Astrocyte of the cerebellum (primary cell): ENCODE data around the gene LY6G5B.

Source experiments
- DNase-seq: peaks from one replicate; pipeline ENCODE4 v3.0.0-alpha.2; 2011; ENCODE audit warnings: low read depth
- H3K4me3 ChIP-seq: 2 replicates; pipeline ENCODE4 v1.5.1; 2011; ENCODE audit warnings: mild to moderate bottlenecking, low read depth, low read length, moderate library complexity
- in situ Hi-C: cut with HindIII; loops from 2 replicates; pipeline ENCODE4 v1.10.0; 2017; ENCODE audit warnings: low sequenced_read_pairs
- TF ChIP-seq, protein P1 (sequence below): IDR thresholded peaks from 2 replicates; pipeline ENCODE4 v1.5.1; 2012; ENCODE audit warnings: low read length, low read depth, moderate library complexity, mild to moderate bottlenecking; ENCODE audit errors: missing control alignments

LY6G5B gene

DNA sequence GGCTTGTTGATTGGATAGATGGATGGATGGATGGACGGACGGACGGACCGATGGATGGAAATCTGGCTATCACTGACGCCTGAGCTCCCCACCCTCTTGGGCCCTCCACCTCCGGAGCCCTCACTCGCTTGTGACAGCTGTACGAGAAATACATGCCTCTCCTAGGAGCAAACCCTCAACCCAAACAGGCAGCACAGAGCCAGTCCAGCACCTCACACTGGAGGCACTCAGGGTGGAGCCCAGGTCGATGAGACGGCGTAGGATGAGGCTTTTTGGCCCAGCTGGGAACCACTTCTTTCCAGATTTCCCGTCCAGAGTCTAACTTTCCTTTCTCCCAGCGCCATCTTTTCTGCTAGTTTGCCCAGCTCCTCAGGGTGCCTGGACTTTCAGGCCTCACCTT is 13.8 kb downstream of the LY6G5B start:
- DNase-seq: no peak
- in situ Hi-C loops: no loop called here
- no peak overlapping the region for H3K4me3 ChIP-seq
- TF ChIP-seq, protein P1, sequence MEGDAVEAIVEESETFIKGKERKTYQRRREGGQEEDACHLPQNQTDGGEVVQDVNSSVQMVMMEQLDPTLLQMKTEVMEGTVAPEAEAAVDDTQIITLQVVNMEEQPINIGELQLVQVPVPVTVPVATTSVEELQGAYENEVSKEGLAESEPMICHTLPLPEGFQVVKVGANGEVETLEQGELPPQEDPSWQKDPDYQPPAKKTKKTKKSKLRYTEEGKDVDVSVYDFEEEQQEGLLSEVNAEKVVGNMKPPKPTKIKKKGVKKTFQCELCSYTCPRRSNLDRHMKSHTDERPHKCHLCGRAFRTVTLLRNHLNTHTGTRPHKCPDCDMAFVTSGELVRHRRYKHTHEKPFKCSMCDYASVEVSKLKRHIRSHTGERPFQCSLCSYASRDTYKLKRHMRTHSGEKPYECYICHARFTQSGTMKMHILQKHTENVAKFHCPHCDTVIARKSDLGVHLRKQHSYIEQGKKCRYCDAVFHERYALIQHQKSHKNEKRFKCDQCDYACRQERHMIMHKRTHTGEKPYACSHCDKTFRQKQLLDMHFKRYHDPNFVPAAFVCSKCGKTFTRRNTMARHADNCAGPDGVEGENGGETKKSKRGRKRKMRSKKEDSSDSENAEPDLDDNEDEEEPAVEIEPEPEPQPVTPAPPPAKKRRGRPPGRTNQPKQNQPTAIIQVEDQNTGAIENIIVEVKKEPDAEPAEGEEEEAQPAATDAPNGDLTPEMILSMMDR: no peak

DNA sequence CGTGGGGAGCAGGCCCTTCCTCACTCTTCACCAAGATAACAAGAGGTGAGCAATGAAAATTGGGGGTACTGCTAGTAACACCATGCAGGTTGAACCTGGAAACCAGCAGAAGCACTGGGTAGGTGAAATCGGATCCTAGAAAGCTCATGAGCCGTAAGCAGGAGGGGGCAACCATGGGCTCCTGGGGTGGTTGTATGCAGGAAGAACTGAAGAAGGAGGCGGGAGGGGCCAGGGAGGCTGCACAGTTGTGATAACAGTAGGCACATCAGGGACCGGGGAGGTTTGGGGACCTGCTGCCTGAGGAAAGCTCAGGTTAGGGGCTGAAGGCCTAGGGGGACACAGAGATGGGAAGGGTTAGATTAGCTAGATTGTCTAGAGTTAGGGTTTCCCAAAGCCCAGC is 16.7 kb downstream of the LY6G5B start:
- DNase-seq: no peak
- TF ChIP-seq, protein P1: no peak
- in situ Hi-C loops: no loop called here
- H3K4me3 ChIP-seq: no peak overlapping the region

DNA sequence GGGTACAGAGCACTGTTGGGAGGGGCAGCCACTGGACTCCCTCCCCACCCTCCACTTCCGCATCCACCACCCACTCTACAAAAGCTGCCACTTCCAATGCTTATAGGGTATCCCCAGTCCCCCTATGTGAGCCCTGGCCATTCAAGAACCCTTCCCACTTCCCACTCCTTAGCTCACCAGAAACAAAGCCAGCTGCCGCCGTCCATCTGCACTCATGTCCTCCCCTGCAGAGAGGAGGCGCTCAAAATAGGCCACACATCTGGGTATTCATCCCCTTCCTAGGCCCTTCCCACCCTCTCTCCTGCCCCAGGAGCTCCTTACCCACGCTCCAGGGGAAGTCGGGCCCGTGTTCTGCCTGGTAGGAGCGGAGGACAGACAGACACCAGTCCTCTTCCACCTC is 17.5 kb downstream of the LY6G5B start:
- no peak for DNase-seq
- in situ Hi-C loops: no loop called here
- TF ChIP-seq, protein P1: no peak
- no peak overlapping the region for H3K4me3 ChIP-seq

DNA sequence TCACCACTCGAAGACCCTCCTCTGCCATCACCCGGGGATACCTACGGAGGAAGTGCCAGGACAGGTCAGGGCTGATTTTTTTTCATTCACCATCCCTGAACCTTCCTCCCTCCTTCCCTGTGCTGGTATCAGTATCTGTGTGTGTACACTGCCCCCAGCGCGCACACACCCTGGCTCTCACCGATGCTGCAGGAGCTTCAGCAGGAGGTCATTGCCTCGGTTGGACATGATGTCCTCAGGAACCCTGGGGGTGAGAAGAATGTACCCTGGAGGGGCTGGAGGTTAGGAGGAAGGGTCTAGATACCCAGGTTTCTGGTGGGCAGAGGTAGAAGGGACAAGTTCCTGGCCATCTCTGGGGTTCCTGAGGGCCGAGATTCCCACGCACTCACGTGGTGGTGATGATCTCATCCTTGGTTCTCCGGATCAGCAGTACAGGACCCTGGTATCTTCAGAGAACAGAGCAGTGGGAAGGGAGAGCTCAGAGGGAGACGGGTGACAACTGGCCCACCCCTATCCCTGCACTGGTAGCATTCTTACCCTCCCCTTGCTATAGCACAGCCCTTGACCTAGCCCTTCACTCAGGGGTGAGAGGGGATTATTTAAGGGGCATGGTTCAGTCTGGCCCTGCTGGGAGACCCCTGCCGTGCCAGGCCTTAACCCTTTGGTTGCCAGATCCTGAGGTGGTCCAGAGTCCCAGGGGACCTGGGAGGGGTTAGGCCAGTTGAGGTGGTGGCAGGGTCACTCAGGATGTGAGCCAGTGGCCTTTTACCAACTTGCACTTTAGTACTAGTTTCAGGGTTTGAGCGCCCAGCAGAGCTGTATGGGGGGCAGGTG is 18.3 kb downstream of the LY6G5B start:
- in situ Hi-C loops: no loop called here
- TF ChIP-seq, protein P1: no peak
- no peak for DNase-seq
- no peak overlapping the region for H3K4me3 ChIP-seq

DNA sequence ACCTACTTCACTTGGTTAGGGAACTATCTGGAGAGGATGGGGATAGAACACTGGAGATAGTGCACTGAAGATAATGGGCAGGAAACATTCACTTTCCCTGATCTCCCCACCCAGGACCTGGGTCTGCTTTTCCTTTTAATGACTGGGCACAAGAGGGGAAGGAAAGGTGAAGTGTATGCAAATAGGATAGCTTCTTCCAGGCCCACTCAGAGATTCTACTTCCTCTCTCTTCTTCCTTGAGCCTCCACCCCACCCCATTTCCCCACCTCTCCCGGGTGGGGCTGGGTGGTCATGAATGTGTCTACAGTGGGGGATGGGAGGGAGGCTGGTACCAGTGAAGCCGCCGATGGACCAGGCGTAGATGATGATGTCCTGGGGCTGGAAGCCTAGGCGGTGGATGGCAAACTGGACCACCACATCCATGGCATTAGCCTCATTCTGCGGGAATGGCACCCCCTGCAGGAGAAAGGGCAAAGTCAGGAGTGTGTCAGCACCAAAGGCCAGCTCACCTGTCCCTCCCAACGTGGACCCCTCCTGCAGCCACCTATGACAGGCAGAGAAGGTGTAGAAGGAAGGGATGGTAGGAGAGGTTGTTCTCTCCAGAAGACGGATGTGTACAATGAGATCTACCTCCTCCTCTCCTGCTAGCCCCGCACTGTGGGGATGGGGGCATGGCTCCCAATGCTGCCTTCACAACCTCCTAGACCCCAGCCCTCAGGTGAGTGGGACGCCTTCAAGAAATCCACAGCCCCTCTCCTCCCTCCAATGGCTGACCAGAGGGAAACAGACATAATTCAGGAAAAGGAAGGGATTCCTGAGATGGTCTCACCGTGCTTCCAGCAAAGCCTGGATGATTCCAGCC is 19.7 kb downstream of the LY6G5B start:
- in situ Hi-C loops: loop anchor here (5.0 kb wide), 1 partner anchor 43 kb away; no protein-coding TSS in a partner anchor
- TF ChIP-seq, protein P1: peak; percentile 58
- DNase-seq: no peak
- H3K4me3 ChIP-seq: no peak overlapping the region

DNA sequence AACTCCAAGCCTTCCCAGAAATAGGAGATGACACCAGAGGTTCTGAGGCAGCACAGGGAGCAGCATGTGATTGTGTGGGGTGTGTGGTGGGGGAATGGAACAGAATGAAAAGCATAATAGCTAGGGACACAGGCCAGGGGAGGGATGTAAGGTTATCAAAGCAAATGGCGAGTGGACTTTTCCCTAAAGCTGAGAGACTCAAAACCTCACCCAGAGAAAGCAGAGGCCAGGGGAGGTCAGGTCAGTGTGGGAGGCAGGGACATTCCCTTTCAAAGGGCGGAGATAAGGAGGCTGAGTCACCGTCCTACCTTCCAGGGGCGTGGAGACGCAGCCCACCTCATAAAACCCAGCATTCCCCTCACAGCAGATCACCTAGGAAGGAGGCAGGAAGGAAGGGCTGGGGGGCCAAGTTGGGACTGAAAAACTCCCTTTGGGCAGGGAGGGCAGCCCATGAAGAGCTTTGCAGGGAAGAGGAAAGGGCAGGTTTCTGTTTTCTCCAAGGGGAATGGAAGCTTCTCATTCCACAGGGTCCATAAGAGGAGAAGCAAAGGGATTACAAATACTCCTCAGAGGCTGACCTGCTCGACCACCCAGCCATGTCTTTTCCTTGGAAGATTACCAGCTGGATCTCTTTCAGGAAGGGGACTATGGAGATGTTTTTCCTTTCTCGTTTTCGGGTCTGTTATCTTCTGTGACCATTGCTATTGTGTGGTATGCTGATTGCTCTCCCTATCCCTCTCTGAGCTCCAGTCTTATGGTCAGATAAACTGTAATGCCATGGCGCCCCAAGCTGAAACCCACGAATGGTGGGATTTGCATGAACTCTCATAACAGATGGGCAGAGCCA is 20.7 kb downstream of the LY6G5B start:
- DNase-seq: no peak
- in situ Hi-C loops: loop anchor here (5.0 kb wide), 1 partner anchor 42 kb away; no protein-coding TSS in a partner anchor
- TF ChIP-seq, protein P1: no peak
- H3K4me3 ChIP-seq: no peak overlapping the region
